Activated CD4-positive, alpha-beta T cell treated with anti-CD3 and anti-CD28 coated beads for 4 hours (primary cell): ENCODE measurements around the gene TUFM.
A peak's percentile ranks its signal among the peaks of the same experiment; 100 is the strongest.
"Not testable (repeated sequence)": the region's sequence is repeated elsewhere in the genome, so short reads cannot be mapped to it uniquely, and the experiment has no call there.

ENCODE experiments used
- DNase-seq, 2 donors: peaks; one replicate each; pipeline ENCODE4 v3.0.0-alpha.2; 2020

Gene TUFM

DNA sequence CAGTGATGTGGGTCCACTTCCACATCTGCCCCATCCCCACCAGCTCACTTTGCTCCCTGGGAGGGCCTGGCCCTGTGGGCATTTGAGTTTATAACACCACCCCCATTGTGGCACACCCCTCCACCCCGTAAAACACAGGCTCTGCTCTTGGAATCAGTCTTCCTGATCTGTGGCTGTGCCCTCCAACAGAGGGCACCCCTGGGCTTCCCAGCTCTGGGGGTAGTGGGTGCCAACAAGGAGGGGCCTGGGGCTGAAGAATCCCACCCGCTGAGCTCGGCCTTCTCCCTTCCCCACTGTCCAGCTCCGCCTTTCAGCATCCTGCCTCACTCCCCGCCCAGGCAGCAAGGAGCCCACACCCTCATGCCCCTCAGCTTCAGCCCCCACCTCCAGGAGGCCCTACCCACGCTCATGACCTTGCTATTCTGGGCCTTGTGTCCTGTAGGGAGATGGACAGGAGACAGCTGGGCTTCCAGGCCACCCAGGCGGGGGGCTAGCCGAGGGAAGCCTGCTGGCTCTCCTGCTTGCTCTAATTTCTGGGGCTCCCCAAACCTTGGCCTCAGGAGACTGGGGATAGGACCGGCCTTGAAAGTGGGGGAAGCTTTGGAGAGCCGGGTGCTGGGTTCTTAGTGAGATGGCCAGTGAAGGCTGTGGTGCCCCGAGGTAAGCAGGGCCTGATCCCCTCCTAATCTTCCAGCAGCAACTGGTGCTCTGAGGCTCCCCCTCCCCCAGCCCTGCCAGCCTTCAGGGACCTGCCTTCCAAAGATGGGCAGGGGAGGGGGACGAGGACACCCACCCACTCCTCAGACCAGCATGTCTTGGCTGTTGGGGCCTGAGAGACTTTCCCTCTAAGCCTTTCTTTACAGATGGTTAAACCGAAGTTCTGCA, 29.2 kb upstream of the TUFM start:
- no peak for DNase-seq

GRCh38 chr16:28874406-28874805, 28.3 kb upstream of the TUFM start:
- no peak for DNase-seq

DNA sequence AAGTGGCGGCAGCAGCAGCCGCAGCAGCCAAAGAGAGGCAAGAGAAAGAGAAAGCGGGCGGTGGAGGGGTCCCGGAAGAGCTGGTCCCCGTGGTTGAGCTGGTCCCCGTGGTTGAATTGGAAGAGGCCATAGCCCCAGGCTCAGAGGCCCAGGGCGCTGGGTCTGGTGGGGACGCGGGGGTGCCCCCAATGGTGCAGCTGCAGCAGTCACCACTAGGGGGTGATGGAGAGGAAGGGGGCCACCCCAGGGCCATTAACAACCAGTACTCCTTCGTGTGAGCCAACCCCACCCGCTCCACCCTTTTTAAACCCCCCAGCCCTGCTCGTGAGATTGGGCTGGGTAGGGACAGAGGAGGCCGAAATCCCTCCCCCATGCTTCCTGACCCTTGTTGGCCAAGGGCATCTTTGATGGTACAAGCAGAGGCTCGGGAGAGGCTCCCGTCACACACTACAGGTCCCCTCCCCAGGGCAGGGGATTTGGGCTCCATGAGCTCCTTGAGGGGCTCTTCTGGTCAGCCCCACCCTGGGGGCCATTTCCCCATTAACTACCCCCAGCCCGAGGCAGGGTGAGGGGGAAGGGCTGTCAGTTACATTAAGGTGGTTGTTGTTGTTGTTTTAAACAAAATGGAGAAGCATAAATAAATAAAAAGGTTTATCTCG, 27.5 kb upstream of the TUFM start:
- DNase-seq, result peak; percentile 48 to 53

DNA sequence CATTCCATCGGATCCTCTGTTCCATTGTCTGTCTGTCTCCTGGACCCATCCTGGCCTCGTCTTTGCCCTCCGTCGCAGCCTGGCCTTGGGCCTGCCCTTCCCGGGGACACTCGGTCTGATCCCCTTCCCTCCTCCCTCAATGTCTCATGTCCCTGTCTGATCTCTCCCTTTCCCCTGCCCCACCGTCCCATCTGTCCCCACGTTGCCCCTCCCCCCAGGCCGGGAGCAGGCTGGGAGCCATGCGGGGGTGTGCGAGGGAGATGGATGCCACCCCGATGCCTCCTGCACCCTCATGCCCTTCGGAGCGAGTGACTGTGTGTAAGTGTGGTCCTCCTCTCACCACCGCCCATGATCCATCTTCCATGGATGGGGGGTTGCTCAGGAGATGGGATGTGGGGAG, 26.8 kb upstream of the TUFM start:
- DNase-seq, result no peak

DNA sequence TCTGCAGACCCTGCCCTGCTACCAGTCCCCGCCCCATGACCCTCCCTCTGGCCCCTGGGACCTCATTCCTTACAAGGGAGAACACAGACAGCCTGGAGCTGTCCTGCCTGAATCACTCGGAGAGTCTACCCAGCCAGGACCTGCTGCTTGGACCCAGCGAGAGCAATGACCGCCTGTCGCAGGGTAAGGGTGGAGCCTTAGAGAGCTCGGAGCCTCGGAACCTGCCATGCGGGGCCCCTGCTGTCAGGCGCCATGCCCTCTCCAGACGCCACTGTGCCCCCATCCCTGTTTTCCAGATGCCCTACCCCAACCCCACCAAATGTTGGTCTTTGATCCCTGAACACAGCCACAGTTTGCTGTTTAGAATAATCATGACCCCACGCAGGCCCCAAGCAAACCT, 23.1 kb upstream of the TUFM start:
- no peak for DNase-seq

GRCh38 chr16:28867646-28868045, 21.5 kb upstream of the TUFM start:
- DNase-seq, result not testable (repeated sequence)

DNA sequence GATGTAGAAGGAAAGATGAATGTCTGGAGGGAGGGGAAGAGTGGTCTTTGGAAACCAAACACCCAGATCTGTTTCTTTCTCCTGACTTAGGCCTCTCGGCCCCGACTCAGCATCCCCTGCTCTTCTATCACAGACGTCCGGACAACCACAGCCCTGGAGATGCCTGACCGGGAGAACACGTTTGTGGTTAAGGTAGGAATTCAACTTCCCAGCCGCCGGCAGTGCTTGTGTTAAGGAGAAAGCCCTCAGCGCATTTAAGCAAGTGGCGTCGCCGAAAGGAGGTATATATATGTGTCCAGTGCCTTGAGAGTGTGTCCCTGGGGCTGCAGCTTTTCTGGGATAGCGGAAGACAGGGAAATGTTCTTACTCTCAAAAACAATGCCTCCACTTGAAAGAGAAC, 21.1 kb upstream of the TUFM start:
- DNase-seq, result no peak

- DNase-seq, result no peak
Measured at GRCh38 chr16:28866454-28866804, 20.3 kb upstream of the TUFM start.

- no peak for DNase-seq
Measured at GRCh38 chr16:28865722-28866453, 19.7 kb upstream of the TUFM start.

DNA sequence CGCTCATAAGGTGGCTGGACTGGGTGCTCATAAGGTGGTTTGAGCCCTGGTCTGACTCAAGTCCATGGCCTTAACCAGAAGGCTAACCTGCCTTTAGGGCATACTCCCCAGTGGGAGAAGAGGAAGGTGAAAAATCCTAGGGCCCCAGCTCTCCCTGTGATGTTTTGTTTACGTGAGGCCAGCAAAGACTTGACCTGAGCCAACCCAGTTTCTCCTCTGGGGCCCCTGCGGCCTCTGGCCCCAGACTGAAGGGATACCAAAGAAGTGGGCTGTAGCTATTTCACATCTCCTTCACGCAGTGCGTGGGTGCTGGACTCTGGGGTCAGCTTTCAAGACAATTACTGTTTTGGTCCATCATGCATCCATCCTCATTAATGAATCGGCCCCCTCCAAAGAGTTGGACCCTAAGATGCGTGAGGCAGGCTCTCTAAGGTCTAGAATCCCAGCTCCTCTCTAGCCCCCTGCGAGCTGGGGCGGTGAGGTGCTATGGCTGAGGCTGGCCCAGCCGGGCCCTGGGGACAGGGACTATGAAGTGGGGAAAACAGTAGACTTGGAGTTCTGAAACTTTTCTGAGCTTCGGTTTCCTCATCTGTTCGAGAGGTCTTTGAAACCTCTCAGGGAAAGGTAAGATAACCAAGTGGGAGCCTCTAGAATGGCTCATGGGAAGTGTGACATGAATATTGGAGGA, 19.0 kb upstream of the TUFM start:
- DNase-seq, result no peak

DNA sequence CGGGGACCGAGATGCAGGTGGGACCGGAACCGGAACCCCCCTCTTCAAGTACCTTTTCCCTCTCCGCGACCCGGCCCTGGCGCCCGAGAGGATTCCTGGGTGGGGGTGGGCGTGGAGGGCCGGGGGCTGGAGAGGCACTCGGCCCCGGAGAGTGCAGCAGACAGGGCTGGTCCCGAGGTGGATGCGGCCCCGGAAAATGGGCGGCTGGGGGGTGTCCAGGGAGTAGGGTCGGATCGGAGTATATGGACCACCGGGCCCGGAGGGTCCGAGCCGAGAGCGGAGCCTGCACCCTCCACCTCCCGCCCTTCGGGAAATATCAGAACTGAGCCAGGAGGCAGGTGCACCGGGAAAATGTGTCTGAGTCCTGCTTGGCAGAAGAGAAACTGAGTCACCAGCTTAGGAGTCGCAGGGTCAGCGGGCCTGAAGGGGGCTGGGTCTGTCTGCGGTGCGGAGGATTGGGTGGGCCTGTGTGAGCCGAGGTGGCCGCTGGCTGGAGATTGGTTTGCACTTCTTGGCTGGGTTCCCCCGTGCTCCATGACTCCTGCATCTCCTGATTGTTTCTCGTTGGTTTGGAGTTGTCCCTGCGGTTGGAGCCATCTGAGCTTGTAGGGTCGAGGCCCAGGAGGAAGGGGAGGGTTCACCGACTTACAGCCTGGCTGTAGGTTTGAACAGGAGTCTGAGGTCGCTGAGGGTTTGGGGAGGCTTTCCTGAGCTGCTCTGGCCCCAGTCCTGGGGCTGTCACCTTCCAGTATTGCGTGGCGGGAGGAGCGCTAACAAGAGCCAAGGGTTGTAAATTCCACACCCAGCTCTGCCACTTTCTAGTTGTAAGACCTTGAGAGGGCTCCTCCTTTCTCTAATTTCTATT, 18.0 kb upstream of the TUFM start:
- no peak for DNase-seq

- DNase-seq, result no peak
Measured at GRCh38 chr16:28859326-28859725, 13.2 kb upstream of the TUFM start.

DNA sequence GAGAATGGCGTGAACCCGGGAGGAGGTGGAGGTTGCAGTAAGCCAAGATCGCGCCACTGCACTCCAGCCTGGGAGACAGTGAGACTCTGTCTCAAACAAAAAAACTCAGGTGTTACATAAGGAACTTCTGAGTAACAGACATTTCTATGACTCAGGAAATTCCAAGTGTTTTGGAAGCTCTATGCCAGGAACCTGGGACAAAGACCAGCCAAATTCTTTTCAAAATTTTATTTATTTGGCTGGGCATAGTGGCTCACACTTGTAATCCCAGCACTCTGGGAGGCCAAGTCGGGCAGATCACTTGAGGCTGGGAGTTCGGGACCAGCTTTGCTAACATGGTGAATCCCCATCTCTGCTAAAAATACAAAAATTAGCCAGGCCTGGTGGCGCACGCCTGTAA, 12.3 kb upstream of the TUFM start:
- no peak for DNase-seq

GRCh38 chr16:28846933-28847273, 755 bp upstream of the TUFM start:
- DNase-seq, result no peak

GRCh38 chr16:28845761-28846079, 428 bp downstream of the TUFM start:
- no peak for DNase-seq

- peak; percentile 27 to 38 for DNase-seq
Measured at GRCh38 chr16:28845293-28845692, 855 bp downstream of the TUFM start.

DNA sequence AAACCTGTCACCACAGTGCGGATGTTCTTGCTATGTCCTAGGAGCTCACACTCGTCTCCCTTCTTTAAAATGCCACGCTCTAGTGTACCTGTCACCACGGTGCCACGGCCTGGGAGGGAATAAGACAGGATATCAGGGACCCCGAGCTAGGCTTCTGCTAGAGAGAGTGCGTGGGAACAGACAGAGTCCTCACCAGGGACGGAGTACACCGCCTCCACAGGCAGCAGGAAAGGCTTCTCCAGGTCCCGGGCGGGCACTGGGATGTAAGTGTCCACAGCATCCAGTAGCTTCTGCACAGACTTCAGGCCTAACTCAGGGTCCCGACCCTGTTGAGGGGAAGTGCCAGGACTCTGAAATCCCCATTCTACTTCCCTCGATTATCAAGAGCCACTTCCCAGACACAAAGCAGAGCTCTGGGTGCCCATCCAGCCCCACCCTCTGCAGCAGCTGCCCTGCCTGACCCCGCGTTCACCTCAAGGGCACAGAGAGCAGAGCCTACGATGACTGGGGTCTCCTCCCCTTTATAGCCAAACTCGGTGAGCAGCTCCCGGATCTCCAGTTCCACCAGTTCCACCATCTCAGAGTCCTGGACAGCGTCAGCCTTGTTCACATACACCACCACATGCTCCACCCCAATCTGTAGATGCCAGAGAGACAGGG, 1.8 kb downstream of the TUFM start:
- DNase-seq, result no peak

GRCh38 chr16:28843766-28844165, 2.4 kb downstream of the TUFM start:
- DNase-seq, result no peak

GRCh38 chr16:28842696-28843095, 3.5 kb downstream of the TUFM start:
- DNase-seq, result no peak

GRCh38 chr16:28839899-28840298, 6.2 kb downstream of the TUFM start:
- DNase-seq, result no peak

- no peak for DNase-seq
Measured at GRCh38 chr16:28839004-28839639, 7.0 kb downstream of the TUFM start.

DNA sequence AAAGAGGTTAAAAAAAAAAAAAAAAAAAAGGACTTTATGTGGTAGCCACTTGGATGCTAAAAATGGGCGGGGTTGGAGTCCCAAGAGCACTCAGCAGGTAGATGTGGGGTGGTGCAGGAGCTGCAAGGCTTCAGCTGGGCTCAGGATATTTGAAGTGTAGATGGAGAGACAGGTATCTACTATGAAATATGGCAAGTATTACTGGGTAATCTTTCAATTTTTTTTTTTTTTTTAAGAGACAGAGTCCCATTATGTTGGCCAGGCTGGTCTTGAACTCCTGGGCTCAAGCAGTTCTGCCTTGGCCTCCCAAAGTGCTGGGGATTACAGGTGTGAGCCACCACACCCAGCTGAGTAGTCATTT, 7.6 kb downstream of the TUFM start:
- DNase-seq, result no peak
